GDM1 (cell line): ENCODE results near the gene GRPEL2.
"Not testable (repeated sequence)": the region's sequence is repeated elsewhere in the genome, so short reads cannot be mapped to it uniquely, and the experiment has no call there.

ENCODE experiments used
- DNase-seq: peaks from one replicate; lab custom pipeline; 2025; lab: John Stamatoyannopoulos, UW

Gene GRPEL2

GRCh38 chr5:149376711-149377447 is 31.6 kb downstream of the GRPEL2 start:
- no peak for DNase-seq

DNA sequence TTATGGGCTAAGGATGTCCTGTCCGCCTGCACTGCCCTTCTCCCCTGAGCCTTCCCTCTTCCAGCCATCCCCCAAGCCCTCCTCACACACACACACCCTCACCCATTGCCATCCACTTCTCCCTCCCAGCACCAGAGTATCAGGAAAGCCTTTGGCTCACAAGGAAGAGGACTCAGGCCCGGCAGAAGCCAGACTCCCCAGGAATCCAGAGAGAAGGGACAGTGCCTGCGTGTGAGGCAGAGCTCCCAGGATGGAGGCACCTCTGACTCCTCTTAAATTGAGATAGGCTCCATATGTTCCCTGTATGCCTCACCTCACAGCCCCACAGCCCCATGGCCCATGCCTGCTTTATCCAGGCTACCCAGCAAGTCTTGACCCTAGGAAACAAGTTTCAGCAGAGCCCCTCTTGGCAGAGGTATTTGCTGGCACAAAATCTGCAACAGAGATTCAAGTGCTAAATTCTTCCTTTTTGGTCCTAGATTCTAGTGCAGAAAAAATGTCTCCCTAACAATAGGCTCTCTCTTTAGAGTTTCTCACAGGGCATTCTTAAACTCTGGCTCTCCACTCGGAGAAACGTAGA is 33.0 kb downstream of the GRPEL2 start:
- DNase-seq: no peak

DNA sequence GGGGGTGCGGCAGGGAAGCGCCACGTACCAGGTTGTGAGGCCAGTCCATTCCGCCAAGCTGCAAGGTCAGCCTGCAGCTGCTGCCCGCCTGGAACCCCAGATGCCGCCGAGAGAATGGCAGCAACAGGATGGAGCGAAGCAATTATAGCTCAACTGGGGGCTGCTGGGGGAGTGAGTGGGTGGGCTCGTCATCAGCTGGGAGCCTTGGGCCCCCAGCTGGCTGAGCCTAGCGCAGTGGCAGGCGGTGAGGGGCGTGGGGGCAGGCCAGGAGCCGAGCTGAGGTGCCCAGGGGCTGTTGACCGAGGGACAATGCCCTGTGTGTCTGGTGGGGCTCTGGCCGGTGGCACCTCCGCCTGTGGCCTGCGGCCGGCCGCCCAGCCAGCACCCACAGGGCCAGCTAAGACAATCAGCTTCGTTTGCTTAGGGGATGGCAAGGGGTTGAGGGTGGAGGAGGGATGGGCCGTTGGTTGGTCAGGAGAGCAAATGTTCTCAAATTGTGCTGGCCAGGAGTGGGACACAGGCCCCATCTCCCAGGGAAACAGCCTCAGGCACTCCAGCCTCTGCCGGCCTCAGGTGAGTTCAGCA is 34.0 kb downstream of the GRPEL2 start, which contains the start of gene IL17B:
Gene IL17B (minus strand): TSS at position 116 of the 585 bp plus-strand sequence. CDS start 67 bp downstream, at position 49.
- DNase-seq: no peak

DNA sequence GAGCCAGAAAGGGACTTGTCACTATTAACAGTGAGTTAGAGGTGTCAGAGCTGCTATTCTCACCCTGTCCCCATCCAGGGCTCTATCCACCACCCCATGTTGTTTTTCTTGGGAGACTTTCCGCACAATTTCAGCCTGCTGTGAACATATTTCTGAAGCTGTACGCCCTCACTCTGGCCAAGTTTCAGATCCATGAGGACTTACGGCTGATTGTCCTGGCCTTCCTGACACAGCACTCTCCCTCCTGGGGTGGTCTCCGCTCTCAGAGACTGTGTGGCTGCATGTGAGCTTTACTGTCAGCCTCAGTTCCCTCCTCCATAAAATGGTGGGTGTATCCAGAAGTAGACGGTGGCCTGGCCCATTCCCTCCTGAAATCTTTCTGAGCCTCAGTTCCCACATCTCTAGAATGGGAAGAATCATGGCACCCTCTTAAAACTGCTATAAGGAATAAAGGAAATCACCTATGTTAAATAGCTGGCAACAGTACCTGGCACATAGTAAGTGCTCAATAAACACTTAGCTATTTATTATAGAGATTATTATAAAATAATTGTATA is 34.6 kb downstream of the GRPEL2 start:
- DNase-seq: no peak

DNA sequence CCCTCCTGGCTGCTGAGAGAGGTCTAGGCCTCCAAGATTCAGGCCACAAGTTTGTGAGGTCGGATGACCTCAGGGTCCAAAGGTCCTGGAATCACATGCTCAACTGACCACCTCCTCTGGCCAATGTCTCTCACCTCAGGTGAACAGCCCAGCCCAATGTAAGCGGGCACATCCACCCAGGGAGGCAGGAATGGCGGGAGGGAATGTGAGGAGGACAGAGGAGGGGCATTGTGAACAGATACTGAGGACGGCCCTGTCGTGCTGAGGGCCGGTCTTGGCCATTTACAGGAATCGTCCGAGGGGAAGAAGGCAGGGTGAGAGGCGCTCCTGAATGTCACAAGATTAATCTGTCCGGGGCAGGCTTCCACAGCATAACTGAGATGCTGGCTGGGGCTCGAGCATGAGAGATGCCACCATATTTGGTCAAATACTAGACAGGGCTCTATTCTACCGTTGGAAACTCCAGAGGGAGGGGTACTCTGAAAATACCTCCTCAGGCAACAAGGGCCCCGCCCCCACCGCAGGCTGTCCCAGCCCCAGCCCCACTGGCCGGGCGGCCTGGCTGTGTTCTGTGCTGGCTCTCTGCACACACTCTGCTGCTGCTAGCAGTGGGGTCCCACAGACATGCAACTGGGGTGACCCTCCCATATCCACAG is 35.3 kb downstream of the GRPEL2 start:
- DNase-seq: no peak

DNA sequence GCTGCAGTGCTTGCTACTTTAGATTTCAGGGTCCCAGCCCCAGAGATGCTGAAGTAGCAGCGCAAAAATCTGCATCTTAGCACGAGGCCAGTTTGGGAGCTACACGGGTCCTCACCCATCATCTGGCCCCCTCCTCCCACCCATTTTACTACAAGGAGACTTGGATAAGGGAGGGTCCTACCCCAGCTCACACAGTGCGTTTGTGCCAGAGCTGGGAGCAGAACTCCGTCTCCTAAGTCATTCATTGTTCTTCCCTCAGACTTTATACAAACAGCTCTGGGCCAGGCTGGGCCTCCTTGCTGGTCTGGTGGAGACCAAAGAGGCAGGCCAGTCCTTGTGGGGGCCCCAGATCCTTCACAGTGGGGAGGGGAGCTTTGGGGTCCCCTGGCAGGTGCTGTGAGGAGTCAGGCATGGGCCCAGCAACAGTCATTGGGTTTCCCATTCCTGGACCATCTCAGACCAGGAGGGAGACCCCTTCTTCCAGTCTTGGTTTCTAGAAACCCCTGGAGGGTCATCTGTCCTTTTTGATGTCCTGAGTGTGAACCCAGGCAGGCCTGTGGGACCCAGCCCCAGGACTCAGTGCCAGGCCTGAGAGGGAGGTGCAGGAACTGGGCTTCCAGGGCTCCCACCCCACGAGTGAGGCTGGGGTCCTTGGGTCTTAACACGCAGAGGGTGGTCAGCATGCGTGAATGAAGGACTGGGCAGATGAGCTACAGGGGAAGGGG is 36.1 kb downstream of the GRPEL2 start:
- no peak for DNase-seq

DNA sequence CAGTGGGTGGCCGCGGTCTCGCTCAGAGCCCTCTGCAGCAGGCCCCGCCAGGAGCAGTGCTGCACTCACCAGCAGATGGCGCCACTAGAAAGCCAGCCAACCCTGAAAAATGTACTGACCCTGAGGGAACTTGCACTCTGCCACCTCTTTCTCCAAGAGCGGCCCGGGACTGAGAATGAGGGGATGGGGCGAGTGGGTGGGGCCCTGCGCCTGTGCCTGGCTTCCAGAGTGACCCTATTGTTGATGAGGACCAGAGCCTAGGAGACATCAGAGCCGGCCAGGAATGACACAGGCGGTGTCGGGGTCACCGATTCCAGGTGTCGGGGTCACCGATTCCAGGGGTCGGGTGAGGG is 36.7 kb downstream of the GRPEL2 start:
- DNase-seq: peak; percentile 54

- DNase-seq: no peak
Measured at GRCh38 chr5:149382517-149383220, 37.4 kb downstream of the GRPEL2 start.

DNA sequence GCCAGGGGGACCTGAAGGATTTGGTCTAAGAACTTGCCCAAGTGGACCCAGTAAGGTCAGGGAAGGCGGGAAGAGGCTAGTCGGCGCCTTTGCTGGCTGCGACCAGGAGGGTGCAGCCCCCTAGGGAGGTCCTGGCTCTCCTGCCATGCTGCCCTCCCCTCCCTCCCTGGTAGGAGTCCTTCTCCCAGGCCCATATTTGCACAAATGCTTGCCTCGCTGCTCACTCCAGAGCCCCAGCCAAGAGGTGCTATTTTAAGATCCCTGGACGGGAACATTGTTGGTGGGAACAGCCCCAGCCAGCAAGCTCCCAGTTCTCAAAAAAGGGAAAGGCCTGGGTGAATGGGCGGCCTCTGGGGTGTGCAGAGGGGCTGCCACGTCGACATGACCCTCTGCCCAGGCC is 38.1 kb downstream of the GRPEL2 start:
- DNase-seq: no peak

GRCh38 chr5:149386166-149386565 is 40.9 kb downstream of the GRPEL2 start:
- DNase-seq: no peak

- DNase-seq: no peak
Measured at GRCh38 chr5:149387081-149387631, 41.9 kb downstream of the GRPEL2 start.

GRCh38 chr5:149387982-149388381 is 42.7 kb downstream of the GRPEL2 start:
- no peak for DNase-seq

DNA sequence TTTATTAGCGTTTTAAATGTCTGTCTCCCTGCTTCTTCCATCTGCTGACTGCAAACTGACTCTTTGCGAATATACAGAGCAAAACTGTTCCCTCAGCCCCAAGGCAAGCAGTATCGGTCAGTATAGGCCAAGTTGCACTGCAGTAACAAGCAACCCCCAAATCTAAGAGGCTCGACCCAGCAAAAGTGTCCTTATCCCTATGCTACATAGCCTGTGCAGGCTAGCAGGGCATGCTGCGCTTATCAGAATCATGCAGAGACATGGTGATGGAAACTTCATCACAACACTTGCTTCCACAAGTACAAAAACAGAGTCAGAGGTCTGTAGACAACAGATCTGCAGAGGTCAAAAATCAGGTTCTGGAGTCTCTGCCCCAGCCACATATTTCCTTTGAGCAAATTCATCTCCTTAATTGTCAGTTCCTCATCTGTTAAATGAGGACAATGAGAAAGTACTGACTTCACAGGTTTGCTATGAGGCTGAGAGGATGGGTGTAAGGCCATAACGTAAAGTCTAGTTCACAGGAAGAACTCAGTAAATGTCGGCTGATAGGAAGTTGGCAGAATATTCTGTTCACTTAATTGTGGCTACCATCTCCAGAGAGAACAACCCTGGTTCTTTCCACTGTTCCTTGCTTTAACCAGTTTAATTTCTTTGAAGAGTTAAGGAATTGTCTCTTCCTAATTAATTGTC is 43.3 kb downstream of the GRPEL2 start:
- DNase-seq: no peak

- no peak for DNase-seq
Measured at GRCh38 chr5:149389552-149390495, 44.5 kb downstream of the GRPEL2 start.

DNA sequence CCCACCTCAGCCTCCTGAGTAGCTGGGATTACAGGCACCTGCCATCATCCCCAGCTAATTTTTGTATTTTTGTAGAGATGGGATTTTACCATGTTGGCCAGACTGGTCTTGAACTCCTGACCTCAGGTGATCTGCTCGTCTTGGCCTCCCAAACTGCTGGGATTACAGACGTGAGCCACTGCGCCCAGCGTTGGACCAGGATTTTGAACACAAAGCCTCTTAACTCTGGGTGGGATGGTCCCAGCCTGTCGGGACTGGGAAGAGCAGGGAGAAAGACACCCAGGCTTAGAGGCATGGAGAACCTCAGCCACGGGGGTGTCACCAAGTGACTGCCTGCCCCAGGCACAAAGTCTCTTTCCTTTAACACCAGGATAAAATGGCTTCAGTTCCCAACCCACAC is 45.8 kb downstream of the GRPEL2 start:
- DNase-seq: not testable (repeated sequence)

GRCh38 chr5:149391524-149391923 is 46.2 kb downstream of the GRPEL2 start:
- DNase-seq: no peak

GRCh38 chr5:149392718-149393117 is 47.4 kb downstream of the GRPEL2 start:
- no peak for DNase-seq

DNA sequence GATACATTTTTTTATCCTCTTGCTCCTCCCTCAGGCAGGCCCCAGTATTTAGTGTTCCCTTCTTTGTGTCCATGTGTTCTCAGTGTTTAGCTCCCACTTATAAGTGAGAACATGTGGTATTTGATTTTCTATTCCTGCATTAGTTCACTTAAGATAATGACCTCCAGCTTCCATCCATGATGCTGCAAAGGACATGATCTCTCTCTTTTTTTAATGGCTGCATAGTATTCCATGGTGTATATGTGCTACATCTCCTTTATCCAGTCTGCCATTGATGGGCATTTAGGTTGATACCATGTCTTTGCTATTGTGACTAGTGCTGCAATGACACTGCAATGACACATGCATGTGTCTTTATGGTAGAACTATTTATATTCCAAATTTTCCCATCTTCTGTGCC is 49.7 kb downstream of the GRPEL2 start:
- not testable (repeated sequence) for DNase-seq

DNA sequence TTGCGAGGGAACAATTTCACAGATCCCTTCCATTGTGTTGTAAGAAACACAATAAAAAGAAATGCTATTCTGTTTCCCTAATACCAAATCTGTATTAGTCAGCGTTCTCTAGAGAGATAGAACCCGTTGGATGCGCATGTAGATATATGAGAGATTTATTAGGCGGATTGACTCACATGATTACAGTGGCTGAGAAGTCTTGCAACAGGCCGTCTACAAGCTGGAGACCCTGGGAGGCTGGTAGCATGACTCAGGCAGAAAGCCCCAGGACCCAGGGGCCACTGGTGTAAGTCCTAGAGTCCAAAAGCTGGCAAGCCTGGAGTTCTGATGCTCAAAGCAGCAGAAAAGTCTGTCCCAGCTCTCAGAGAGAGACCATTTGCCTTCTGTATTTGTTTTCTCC is 52.2 kb downstream of the GRPEL2 start:
- no peak for DNase-seq
